DMS53 (cell line): Measurements from ENCODE around the gene BEND5.
A peak's percentile ranks its signal among the peaks of the same experiment; 100 is the strongest.

ENCODE experiments used
- DNase-seq: peaks from one replicate; lab custom pipeline; 2025; lab: John Stamatoyannopoulos, UW

BEND5 gene

GRCh38 chr1:48776393-48777218, at the start of gene BEND5:
BEND5 (minus strand) TSS chr1:48776891; CDS start chr1:48776831, 60 bp downstream.
- peak; percentile 77 for DNase-seq

- DNase-seq: peak; percentile 78
Measured at GRCh38 chr1:48823168-48823567, 46.5 kb upstream of the BEND5 start.

- DNase-seq: no peak
Measured at GRCh38 chr1:48820491-48820890, 43.8 kb upstream of the BEND5 start.

GRCh38 chr1:48817505-48818114, 40.9 kb upstream of the BEND5 start:
- DNase-seq: peak; percentile 90

GRCh38 chr1:48810740-48811139, 34.0 kb upstream of the BEND5 start:
- DNase-seq: peak; percentile 48

- no peak for DNase-seq
Measured at GRCh38 chr1:48808496-48808895, 31.8 kb upstream of the BEND5 start.

GRCh38 chr1:48807554-48808260, 31.0 kb upstream of the BEND5 start:
- DNase-seq: no peak

GRCh38 chr1:48803474-48803873, 26.8 kb upstream of the BEND5 start:
- no peak for DNase-seq

- DNase-seq: no peak
Measured at GRCh38 chr1:48794816-48795215, 18.1 kb upstream of the BEND5 start.

- no peak for DNase-seq
Measured at GRCh38 chr1:48793863-48794262, 17.2 kb upstream of the BEND5 start.

- DNase-seq: no peak
Measured at GRCh38 chr1:48792961-48793360, 16.3 kb upstream of the BEND5 start.

- DNase-seq: no peak
Measured at GRCh38 chr1:48790397-48790796, 13.7 kb upstream of the BEND5 start.

- DNase-seq: no peak
Measured at GRCh38 chr1:48789903-48790302, 13.2 kb upstream of the BEND5 start.

GRCh38 chr1:48785869-48786268, 9.2 kb upstream of the BEND5 start:
- no peak for DNase-seq

- no peak for DNase-seq
Measured at GRCh38 chr1:48784301-48784700, 7.6 kb upstream of the BEND5 start.

- DNase-seq: peak; percentile 66
Measured at GRCh38 chr1:48777219-48777895, 666 bp upstream of the BEND5 start.

GRCh38 chr1:48775831-48776392, 779 bp downstream of the BEND5 start:
- peak; percentile 26 for DNase-seq

GRCh38 chr1:48773133-48773532, 3.6 kb downstream of the BEND5 start:
- DNase-seq: no peak

- no peak for DNase-seq
Measured at GRCh38 chr1:48772211-48772610, 4.5 kb downstream of the BEND5 start.

GRCh38 chr1:48771561-48771960, 5.1 kb downstream of the BEND5 start:
- DNase-seq: no peak

GRCh38 chr1:48767975-48768510, 8.6 kb downstream of the BEND5 start:
- DNase-seq: no peak

- no peak for DNase-seq
Measured at GRCh38 chr1:48765335-48765734, 11.4 kb downstream of the BEND5 start.
